ENCODE data around the gene TRPM1.

GRCh38 chr15:31024979-31025378 lies 76.5 kb downstream of the TRPM1 start:
- TF ChIP-seq CTCF (IDR thresholded peaks at IDR 0.05) (no peak), POLR2A (IDR thresholded peaks at IDR 0.05) (no peak)
